GM19240 (cell line): Measurements from ENCODE around the gene SLC35G4.
A peak's percentile ranks its signal among the peaks of the same experiment; 100 is the strongest.
"Not testable (repeated sequence)": the region's sequence is repeated elsewhere in the genome, so short reads cannot be mapped to it uniquely, and the experiment has no call there.

ENCODE experiments used
- DNase-seq: peaks from one replicate; pipeline ENCODE4 v3.0.0; 2011; ENCODE audit warnings: low spot score; ENCODE audit not compliant: insufficient read length

SLC35G4 gene

GRCh38 chr18:11613611-11614010, 4.2 kb downstream of the SLC35G4 start:
- DNase-seq: not testable (repeated sequence)

- not testable (repeated sequence) for DNase-seq
Observed at GRCh38 chr18:11614042-11614441, 4.6 kb downstream of the SLC35G4 start.

- DNase-seq: not testable (repeated sequence)
Observed at GRCh38 chr18:11614981-11615380, 5.6 kb downstream of the SLC35G4 start.

- DNase-seq: not testable (repeated sequence)
Observed at GRCh38 chr18:11647310-11647709, 37.9 kb downstream of the SLC35G4 start.

GRCh38 chr18:11647804-11648203, 38.4 kb downstream of the SLC35G4 start:
- DNase-seq: not testable (repeated sequence)

- DNase-seq: no peak
Observed at GRCh38 chr18:11649839-11650238, 40.4 kb downstream of the SLC35G4 start.

GRCh38 chr18:11651899-11652298, 42.5 kb downstream of the SLC35G4 start:
- no peak for DNase-seq

- DNase-seq: no peak
Observed at GRCh38 chr18:11653521-11653920, 44.1 kb downstream of the SLC35G4 start.

GRCh38 chr18:11654736-11655605, 45.6 kb downstream of the SLC35G4 start:
- peak; percentile 44 for DNase-seq

GRCh38 chr18:11655606-11655932, 46.2 kb downstream of the SLC35G4 start:
- no peak for DNase-seq

GRCh38 chr18:11657152-11657551, 47.8 kb downstream of the SLC35G4 start:
- DNase-seq: no peak

GRCh38 chr18:11657554-11657953, 48.2 kb downstream of the SLC35G4 start:
- DNase-seq: no peak

GRCh38 chr18:11658019-11658418, 48.6 kb downstream of the SLC35G4 start:
- no peak for DNase-seq

- no peak for DNase-seq
Observed at GRCh38 chr18:11658989-11659388, 49.6 kb downstream of the SLC35G4 start.
